ENCODE data around the gene PPP1R3A.

GRCh38 chr7:113921363-113921762 is 2.6 kb upstream of the PPP1R3A start:
- TF ChIP-seq, protein P1, sequence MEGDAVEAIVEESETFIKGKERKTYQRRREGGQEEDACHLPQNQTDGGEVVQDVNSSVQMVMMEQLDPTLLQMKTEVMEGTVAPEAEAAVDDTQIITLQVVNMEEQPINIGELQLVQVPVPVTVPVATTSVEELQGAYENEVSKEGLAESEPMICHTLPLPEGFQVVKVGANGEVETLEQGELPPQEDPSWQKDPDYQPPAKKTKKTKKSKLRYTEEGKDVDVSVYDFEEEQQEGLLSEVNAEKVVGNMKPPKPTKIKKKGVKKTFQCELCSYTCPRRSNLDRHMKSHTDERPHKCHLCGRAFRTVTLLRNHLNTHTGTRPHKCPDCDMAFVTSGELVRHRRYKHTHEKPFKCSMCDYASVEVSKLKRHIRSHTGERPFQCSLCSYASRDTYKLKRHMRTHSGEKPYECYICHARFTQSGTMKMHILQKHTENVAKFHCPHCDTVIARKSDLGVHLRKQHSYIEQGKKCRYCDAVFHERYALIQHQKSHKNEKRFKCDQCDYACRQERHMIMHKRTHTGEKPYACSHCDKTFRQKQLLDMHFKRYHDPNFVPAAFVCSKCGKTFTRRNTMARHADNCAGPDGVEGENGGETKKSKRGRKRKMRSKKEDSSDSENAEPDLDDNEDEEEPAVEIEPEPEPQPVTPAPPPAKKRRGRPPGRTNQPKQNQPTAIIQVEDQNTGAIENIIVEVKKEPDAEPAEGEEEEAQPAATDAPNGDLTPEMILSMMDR (IDR thresholded peaks at IDR 0.05): no peak
- no peak for TF ChIP-seq POLR2A (IDR thresholded peaks at IDR 0.05)

Data from Peyer's patch (tissue), 4 donors.